Mammary epithelial cell (primary cell): ENCODE data around the gene SESTD1.

ENCODE experiments used
- EZH2 ChIP-seq: IDR thresholded peaks from 2 replicates; pipeline ENCODE4 v1.6.1; 2012; ENCODE audit warnings: low read length, inconsistent platforms, borderline replicate concordance
- TF ChIP-seq, protein P1 (sequence below), 2 donors: IDR thresholded peaks in 1 of 2; conservative IDR thresholded peaks in 1 of 2; 2 replicates each; pipeline ENCODE4 v1.5.1; 2011 to 2012; ENCODE audit warnings: inconsistent platforms in 2 of 2, low read length in 2 of 2, mild to moderate bottlenecking in 2 of 2, control low read depth in 1 of 2, low read depth in 1 of 2; ENCODE audit not compliant: insufficient read depth in 1 of 2; ENCODE audit errors: extremely low read depth in 1 of 2

DNA sequence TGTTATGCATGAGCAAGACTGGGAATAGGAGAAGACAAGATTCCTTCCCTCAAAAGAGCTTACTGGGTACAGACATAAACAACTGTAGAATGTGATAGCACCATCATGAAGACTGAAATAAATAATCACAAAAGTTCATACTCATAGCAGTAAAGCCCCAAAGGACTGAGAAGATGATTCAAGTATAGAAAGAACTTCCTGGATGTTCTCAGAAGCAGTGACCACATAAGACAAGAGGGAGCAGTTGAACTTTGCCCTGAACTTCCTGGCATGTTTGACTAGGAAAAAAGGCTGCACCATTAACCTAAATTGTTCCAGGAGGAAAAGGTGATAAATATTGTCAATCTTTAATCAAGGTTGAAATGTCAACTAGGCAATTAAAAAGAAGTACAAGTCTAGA lies 156.9 kb downstream of the SESTD1 start:
- TF ChIP-seq, protein P1, sequence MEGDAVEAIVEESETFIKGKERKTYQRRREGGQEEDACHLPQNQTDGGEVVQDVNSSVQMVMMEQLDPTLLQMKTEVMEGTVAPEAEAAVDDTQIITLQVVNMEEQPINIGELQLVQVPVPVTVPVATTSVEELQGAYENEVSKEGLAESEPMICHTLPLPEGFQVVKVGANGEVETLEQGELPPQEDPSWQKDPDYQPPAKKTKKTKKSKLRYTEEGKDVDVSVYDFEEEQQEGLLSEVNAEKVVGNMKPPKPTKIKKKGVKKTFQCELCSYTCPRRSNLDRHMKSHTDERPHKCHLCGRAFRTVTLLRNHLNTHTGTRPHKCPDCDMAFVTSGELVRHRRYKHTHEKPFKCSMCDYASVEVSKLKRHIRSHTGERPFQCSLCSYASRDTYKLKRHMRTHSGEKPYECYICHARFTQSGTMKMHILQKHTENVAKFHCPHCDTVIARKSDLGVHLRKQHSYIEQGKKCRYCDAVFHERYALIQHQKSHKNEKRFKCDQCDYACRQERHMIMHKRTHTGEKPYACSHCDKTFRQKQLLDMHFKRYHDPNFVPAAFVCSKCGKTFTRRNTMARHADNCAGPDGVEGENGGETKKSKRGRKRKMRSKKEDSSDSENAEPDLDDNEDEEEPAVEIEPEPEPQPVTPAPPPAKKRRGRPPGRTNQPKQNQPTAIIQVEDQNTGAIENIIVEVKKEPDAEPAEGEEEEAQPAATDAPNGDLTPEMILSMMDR (conservative IDR thresholded peaks at IDR 0.05 in 1 of 2, IDR thresholded peaks at IDR 0.05 in 1 of 2; ENCODE audit: extremely low read depth in 1 of 2, insufficient read depth in 1 of 2, low read depth in 1 of 2, low read length in 2 of 2), result no peak
- no peak for TF ChIP-seq EZH2
